HepG2 (cell line): ENCODE measurements around the gene GGA1. TPM values are rescaled to one million over a fixed set of nuclear protein-coding genes. Genes with fewer than 3 reads are reported as not detected.

Source experiments
- AGO1 ChIP-seq: fragments of 200-400 bp; formaldehyde crosslinking; IDR thresholded peaks from 2 replicates; pipeline ENCODE4 v1.6.1; 2017; ENCODE audit warnings: mild to moderate bottlenecking, low read depth, low read length, moderate library complexity; ENCODE audit not compliant: poor library complexity, severe bottlenecking
- DMAP1 ChIP-seq: IDR thresholded peaks from 2 replicates; pipeline ENCODE4 v1.6.1; 2016
- FOXO1 ChIP-seq: sonication (generic); formaldehyde crosslinking; IDR thresholded peaks from 2 replicates; pipeline ENCODE4 v1.4.0; 2020; ENCODE audit warnings: missing genetic modification reagents
- KLF16 ChIP-seq, 2 experiments: sonication (generic) in 1 of 2; formaldehyde crosslinking in 1 of 2; IDR thresholded peaks; 2 replicates each; pipeline versions ENCODE4 v1.6.1 to v1.8.0; 2016 to 2023; ENCODE audit warnings: missing genetic modification reagents in 2 of 2, missing compliant biosample characterization in 1 of 2
- NR2C2 ChIP-seq: sonication (generic); formaldehyde crosslinking; IDR thresholded peaks from 2 replicates; pipeline ENCODE4 v1.4.0; 2020; ENCODE audit warnings: missing genetic modification reagents, mild to moderate bottlenecking, moderate library complexity, borderline replicate concordance
- ONECUT2 ChIP-seq: sonication (generic); formaldehyde crosslinking; IDR thresholded peaks from 2 replicates; pipeline ENCODE4 v1.4.0; 2020; ENCODE audit warnings: missing genetic modification reagents
- RFX3 ChIP-seq: IDR thresholded peaks from 2 replicates; pipeline ENCODE4 v1.6.1; 2016; ENCODE audit warnings: missing biosample characterization, missing genetic modification reagents
- SKI ChIP-seq: fragments of 450-650 bp; IDR thresholded peaks from one replicate; pipeline ENCODE4 v1.6.1; 2018; ENCODE audit warnings: mild to moderate bottlenecking; ENCODE audit not compliant: partially characterized antibody
- TEAD3 ChIP-seq: optimal IDR thresholded peaks from 2 replicates; pipeline ENCODE3; 2016; ENCODE audit warnings: borderline replicate concordance
- TRIM24 ChIP-seq: sonication (generic); formaldehyde crosslinking; IDR thresholded peaks from 2 replicates; pipeline ENCODE4 v1.8.0; 2022; ENCODE audit warnings: mild to moderate bottlenecking, missing genetic modification reagents
- ZFP62 ChIP-seq: sonication (generic); formaldehyde crosslinking; IDR thresholded peaks from 2 replicates; pipeline ENCODE4 v1.4.0; 2020; ENCODE audit warnings: missing genetic modification reagents
- ZMAT3 ChIP-seq: sonication (generic); formaldehyde crosslinking; conservative IDR thresholded peaks from 2 replicates; pipeline ENCODE4 v1.7.0; 2021; ENCODE audit warnings: missing genetic modification reagents
- ZNF24 ChIP-seq: fragments of 450-650 bp; IDR thresholded peaks from 2 replicates; pipeline ENCODE4 v1.6.1; 2017; ENCODE audit warnings: antibody characterized with exemption, mild to moderate bottlenecking
- ZNF501 ChIP-seq: sonication (generic); formaldehyde crosslinking; IDR thresholded peaks from 2 replicates; pipeline ENCODE4 v1.5.1; 2020; ENCODE audit warnings: mild to moderate bottlenecking, moderate library complexity, missing genetic modification reagents
- ZNF772 ChIP-seq: sonication (generic); formaldehyde crosslinking; IDR thresholded peaks from 2 replicates; pipeline ENCODE4 v1.5.0; 2020; ENCODE audit warnings: mild to moderate bottlenecking, missing genetic modification reagents
- ZNF775 ChIP-seq: sonication (generic); formaldehyde crosslinking; IDR thresholded peaks from 2 replicates; pipeline ENCODE4 v1.4.0; 2020; ENCODE audit warnings: missing genetic modification reagents, mild to moderate bottlenecking, moderate library complexity, borderline replicate concordance
- ZNF883 ChIP-seq: sonication (generic); formaldehyde crosslinking; IDR thresholded peaks from 2 replicates; pipeline ENCODE4 v1.5.1; 2020; ENCODE audit warnings: mild to moderate bottlenecking, missing genetic modification reagents; ENCODE audit errors: not compliant biosample characterization
- polyA plus RNA-seq, 8 experiments: library from polyadenylated mRNA; depleted of rRNA in 3 of 8; stranded (reverse) in 7 of 8; unstranded in 1 of 8; fragments of >200 nt; fragmentation: Illumina TruSeq in 4 of 8; extraction: Trizol in 4 of 8; gene quantifications; 2 replicates each; pipeline versions ENCODE4 v1.2.1 to v1.2.3, GENCODE V29; 2011 to 2016; ENCODE audit warnings: low read depth in 4 of 8, missing spikeins in 1 of 8, mixed read lengths in 1 of 8; ENCODE audit not compliant: insufficient read depth in 1 of 8
- total RNA-seq, 5 experiments: library from RNA; depleted of rRNA; stranded (reverse); fragments of >200 nt; fragmentation: Illumina TruSeq; extraction: Trizol; gene quantifications; 2 replicates each; pipeline ENCODE4 v1.2.3, GENCODE V29; 2016; ENCODE audit warnings: low read depth in 1 of 5
- TF ChIP-seq, protein P1 (sequence below): IDR thresholded peaks from 2 replicates; pipeline ENCODE4 v1.6.1; 2012; ENCODE audit warnings: inconsistent platforms
- TF ChIP-seq, protein P2 (sequence below): sonication (generic); formaldehyde crosslinking; IDR thresholded peaks from 2 replicates; pipeline ENCODE4 v1.5.0; 2020; ENCODE audit warnings: mild to moderate bottlenecking, missing genetic modification reagents, moderate library complexity
- TF ChIP-seq, protein P3 (sequence below): sonication (generic); formaldehyde crosslinking; IDR thresholded peaks from 2 replicates; pipeline ENCODE4 v1.4.0; 2020; ENCODE audit warnings: missing genetic modification reagents
- TF ChIP-seq, protein P4 (sequence below): sonication (generic); formaldehyde crosslinking; IDR thresholded peaks from 2 replicates; pipeline ENCODE4 v1.5.0; 2020; ENCODE audit warnings: mild to moderate bottlenecking, missing genetic modification reagents
- TF ChIP-seq, protein P5 (sequence below): sonication (generic); formaldehyde crosslinking; conservative IDR thresholded peaks from 2 replicates; pipeline ENCODE4 v1.8.0; 2022; ENCODE audit warnings: mild to moderate bottlenecking, moderate library complexity, missing genetic modification reagents

The GGA1 gene
- total and polyA plus RNA-seq, 2 of the 13 experiments (the other 11 are each of a cell fraction or from before 2014, with no cell fraction given): 29.1 to 87.2 TPM

DNA sequence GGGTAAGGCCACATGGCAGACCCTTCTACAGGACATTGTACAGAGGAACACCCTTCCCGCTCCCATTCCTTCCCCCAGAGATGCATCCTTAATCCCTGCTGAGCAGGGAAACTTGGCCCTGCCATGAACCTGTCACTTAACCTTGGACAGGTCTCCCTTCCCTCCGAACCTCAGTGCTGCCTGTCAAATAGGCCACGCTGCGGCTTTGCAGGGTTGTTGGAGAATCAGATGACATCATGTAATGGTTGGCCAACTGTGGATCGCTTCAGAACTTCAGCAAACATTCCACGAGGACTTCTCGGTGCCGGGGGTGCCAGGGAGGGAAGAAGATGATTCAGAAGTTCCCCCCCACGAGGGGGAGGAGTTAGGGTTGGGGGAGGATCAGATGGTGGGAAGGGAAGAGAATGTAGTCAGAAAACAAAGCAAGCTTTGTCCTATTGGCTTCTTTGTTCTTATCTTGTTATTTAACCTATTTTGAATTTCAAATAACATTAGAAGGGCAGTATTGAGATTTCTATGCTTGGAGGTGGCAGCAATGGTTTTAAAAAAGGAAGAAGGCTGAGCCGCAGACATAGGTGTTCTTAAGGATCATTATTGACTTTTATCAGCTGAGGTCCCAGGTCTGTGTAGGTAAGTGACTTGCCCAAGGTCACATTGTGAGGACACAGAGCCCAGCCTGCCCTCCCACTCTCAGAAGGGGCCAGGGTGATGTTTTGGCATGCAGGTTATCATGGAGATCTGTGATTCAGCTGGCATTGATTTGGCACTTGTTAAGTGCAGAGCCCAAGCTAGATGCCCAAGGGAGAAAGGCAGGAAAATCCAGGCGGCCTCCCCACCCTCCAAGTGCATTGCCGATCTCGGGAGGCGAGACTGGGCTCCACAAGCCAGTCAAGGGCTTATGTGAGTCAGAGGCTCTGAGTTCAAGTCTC lies 45.2 kb upstream of the GGA1 start (continued):
- TF ChIP-seq, protein P1, sequence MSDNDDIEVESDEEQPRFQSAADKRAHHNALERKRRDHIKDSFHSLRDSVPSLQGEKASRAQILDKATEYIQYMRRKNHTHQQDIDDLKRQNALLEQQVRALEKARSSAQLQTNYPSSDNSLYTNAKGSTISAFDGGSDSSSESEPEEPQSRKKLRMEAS: peak; percentile 79
- TF ChIP-seq, protein P2, sequence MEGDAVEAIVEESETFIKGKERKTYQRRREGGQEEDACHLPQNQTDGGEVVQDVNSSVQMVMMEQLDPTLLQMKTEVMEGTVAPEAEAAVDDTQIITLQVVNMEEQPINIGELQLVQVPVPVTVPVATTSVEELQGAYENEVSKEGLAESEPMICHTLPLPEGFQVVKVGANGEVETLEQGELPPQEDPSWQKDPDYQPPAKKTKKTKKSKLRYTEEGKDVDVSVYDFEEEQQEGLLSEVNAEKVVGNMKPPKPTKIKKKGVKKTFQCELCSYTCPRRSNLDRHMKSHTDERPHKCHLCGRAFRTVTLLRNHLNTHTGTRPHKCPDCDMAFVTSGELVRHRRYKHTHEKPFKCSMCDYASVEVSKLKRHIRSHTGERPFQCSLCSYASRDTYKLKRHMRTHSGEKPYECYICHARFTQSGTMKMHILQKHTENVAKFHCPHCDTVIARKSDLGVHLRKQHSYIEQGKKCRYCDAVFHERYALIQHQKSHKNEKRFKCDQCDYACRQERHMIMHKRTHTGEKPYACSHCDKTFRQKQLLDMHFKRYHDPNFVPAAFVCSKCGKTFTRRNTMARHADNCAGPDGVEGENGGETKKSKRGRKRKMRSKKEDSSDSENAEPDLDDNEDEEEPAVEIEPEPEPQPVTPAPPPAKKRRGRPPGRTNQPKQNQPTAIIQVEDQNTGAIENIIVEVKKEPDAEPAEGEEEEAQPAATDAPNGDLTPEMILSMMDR (CRISPR knock-in tag): no peak; the same call in 1 of the 2 replicates
- TF ChIP-seq TRIM24 (CRISPR knock-in tag): no peak
- TF ChIP-seq NR2C2: peak; percentile 48; the same call in 1 of the 2 replicates
- TF ChIP-seq ZNF501 (CRISPR knock-in tag): peak; percentile 39; the same call in 1 of the 2 replicates
- peak; percentile 90 for TF ChIP-seq TEAD3 (CRISPR knock-in tag)
- no peak for TF ChIP-seq RFX3
- TF ChIP-seq, protein P3, sequence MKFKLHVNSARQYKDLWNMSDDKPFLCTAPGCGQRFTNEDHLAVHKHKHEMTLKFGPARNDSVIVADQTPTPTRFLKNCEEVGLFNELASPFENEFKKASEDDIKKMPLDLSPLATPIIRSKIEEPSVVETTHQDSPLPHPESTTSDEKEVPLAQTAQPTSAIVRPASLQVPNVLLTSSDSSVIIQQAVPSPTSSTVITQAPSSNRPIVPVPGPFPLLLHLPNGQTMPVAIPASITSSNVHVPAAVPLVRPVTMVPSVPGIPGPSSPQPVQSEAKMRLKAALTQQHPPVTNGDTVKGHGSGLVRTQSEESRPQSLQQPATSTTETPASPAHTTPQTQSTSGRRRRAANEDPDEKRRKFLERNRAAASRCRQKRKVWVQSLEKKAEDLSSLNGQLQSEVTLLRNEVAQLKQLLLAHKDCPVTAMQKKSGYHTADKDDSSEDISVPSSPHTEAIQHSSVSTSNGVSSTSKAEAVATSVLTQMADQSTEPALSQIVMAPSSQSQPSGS (CRISPR knock-in tag): peak; percentile 89; the same call in 1 of the 2 replicates
- TF ChIP-seq KLF16 (CRISPR knock-in tag; IDR thresholded peaks at IDR 0.05): no peak; a peak in 1 of 4 replicates
- TF ChIP-seq SKI: no peak
- TF ChIP-seq FOXO1: no peak; the same call in 1 of the 2 replicates
- TF ChIP-seq ZNF883 (CRISPR knock-in tag): no peak
- no peak for TF ChIP-seq ONECUT2 (CRISPR knock-in tag)
- no peak for TF ChIP-seq ZFP62 (CRISPR knock-in tag)
- TF ChIP-seq ZNF24: no peak
- TF ChIP-seq, protein P4, sequence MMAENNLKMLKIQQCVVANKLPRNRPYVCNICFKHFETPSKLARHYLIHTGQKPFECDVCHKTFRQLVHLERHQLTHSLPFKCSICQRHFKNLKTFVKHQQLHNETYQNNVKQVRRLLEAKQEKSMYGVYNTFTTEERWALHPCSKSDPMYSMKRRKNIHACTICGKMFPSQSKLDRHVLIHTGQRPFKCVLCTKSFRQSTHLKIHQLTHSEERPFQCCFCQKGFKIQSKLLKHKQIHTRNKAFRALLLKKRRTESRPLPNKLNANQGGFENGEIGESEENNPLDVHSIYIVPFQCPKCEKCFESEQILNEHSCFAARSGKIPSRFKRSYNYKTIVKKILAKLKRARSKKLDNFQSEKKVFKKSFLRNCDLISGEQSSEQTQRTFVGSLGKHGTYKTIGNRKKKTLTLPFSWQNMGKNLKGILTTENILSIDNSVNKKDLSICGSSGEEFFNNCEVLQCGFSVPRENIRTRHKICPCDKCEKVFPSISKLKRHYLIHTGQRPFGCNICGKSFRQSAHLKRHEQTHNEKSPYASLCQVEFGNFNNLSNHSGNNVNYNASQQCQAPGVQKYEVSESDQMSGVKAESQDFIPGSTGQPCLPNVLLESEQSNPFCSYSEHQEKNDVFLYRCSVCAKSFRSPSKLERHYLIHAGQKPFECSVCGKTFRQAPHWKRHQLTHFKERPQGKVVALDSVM (CRISPR knock-in tag): peak; percentile 77
- TF ChIP-seq, protein P5, sequence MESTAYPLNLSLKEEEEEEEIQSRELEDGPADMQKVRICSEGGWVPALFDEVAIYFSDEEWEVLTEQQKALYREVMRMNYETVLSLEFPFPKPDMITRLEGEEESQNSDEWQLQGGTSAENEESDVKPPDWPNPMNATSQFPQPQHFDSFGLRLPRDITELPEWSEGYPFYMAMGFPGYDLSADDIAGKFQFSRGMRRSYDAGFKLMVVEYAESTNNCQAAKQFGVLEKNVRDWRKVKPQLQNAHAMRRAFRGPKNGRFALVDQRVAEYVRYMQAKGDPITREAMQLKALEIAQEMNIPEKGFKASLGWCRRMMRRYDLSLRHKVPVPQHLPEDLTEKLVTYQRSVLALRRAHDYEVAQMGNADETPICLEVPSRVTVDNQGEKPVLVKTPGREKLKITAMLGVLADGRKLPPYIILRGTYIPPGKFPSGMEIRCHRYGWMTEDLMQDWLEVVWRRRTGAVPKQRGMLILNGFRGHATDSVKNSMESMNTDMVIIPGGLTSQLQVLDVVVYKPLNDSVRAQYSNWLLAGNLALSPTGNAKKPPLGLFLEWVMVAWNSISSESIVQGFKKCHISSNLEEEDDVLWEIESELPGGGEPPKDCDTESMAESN (CRISPR knock-in tag): no peak
- no peak for TF ChIP-seq ZNF775 (CRISPR knock-in tag)
- no peak for TF ChIP-seq AGO1
- TF ChIP-seq ZMAT3 (CRISPR knock-in tag): no peak
- TF ChIP-seq ZNF772 (CRISPR knock-in tag): no peak; the same call in 1 of the 2 replicates
- no peak; the same call in 1 of the 2 replicates for TF ChIP-seq DMAP1
